HCT116 (cell line): Measurements from ENCODE around the gene KAZN. TPM values are rescaled to one million over a fixed set of nuclear protein-coding genes. Genes with fewer than 3 reads are reported as not detected.

ENCODE experiments used
- ATAC-seq: fragments of 200-7000 bp; cut with Tn5 transposase; 2 replicates; pipeline ENCODE4 v1.9.1; 2020; ENCODE audit warnings: mild to moderate bottlenecking, moderate library complexity
- BruUV-seq: library from RNA; stranded (reverse); fragments of 400-500 nt; replicated peaks from 2 replicates; lab custom pipeline; 2021; lab: Mats Ljungman, UMichigan
- CTCF ChIA-PET: fragments of 300-600 bp; sonication (Branson Sonifier 250); formaldehyde crosslinking; loops from one replicate; lab custom pipeline; 2021; ENCODE audit warnings: antibody characterized with exemption; lab: Charles Lee
- POLR2A ChIA-PET: fragments of 300-600, 350-600 bp; sonication (Branson Sonifier 250); formaldehyde crosslinking; loops from one replicate; lab custom pipeline; 2021; ENCODE audit warnings: antibody characterized with exemption; lab: Charles Lee
- RAD21 ChIA-PET, 2 experiments: fragments of 300-600 bp; sonication (Branson Sonifier 250); formaldehyde crosslinking; loops; one replicate each; lab custom pipeline; 2023; ENCODE audit warnings: low total read pairs in 2 of 2; ENCODE audit not compliant: uncharacterized antibody in 2 of 2, unreplicated experiment in 2 of 2, low non-redundant PET in 1 of 2; lab: Charles Lee
- DNase-seq: peaks from one replicate; pipeline ENCODE4 v3.0.0-alpha.2; 2010; ENCODE audit warnings: low read depth, low spot score
- H2AFZ ChIP-seq: fragments of 200-600 bp; shearing (Covaris generic), sonication (generic); 2 replicates; pipeline ENCODE4 v1.6.1; 2017; ENCODE audit warnings: low read depth, mixed run types, mixed read lengths, antibody characterized with exemption, low read length; ENCODE audit not compliant: poor library complexity, severe bottlenecking
- H3K27ac ChIP-seq: 2 replicates; pipeline ENCODE4 v1.5.1; 2012; ENCODE audit warnings: low read depth, low read length
- H3K27me3 ChIP-seq: fragments of 200-600 bp; sonication (generic); 2 replicates; pipeline ENCODE4 v1.6.1; 2016; ENCODE audit warnings: mixed run types, low read length, mixed read lengths; ENCODE audit not compliant: insufficient read depth
- H3K36me3 ChIP-seq, 2 experiments: fragments of 200-500 bp in 1 of 2; fragments of 200-600 bp in 1 of 2; sonication (Bioruptor generic) in 1 of 2; sonication (generic) in 1 of 2; 2 replicates each; pipeline versions ENCODE4 v1.5.1 to v1.6.1; 2014 to 2016; ENCODE audit warnings: low read length in 2 of 2, inconsistent platforms in 1 of 2, mixed read lengths in 1 of 2, mixed run types in 1 of 2; ENCODE audit not compliant: insufficient read depth in 2 of 2, control insufficient read depth in 1 of 2
- H3K4me1 ChIP-seq, 2 experiments: fragments of 200-600 bp in 1 of 2; sonication (generic) in 1 of 2; 2 replicates each; pipeline versions ENCODE4 v1.5.1 to v1.6.1; 2012 to 2017; ENCODE audit warnings: low read length in 2 of 2, inconsistent platforms in 1 of 2, mild to moderate bottlenecking in 1 of 2, mixed read lengths in 1 of 2, mixed run types in 1 of 2, moderate library complexity in 1 of 2; ENCODE audit not compliant: insufficient read depth in 2 of 2, control insufficient read depth in 1 of 2
- H3K4me2 ChIP-seq: fragments of 200-600 bp; sonication (generic); 2 replicates; pipeline ENCODE4 v1.6.1; 2017; ENCODE audit warnings: mixed run types, low read length, mixed read lengths
- H3K4me3 ChIP-seq, 2 experiments: fragments of 200-600 bp in 1 of 2; sonication (generic) in 1 of 2; replicated peaks in 1 of 2; 2 replicates each; pipeline ENCODE4 v1.5.1; 2011 to 2016; ENCODE audit warnings: low read length in 2 of 2, control low read depth in 1 of 2, low read depth in 1 of 2, mild to moderate bottlenecking in 1 of 2, mixed read lengths in 1 of 2, mixed run types in 1 of 2
- H3K79me2 ChIP-seq: fragments of 200-600 bp; sonication (generic); 2 replicates; pipeline ENCODE4 v1.6.1; 2017; ENCODE audit warnings: mild to moderate bottlenecking, mixed run types, low read length, moderate library complexity, mixed read lengths; ENCODE audit not compliant: insufficient read depth
- H3K9ac ChIP-seq: fragments of 200-600 bp; sonication (generic); 2 replicates; pipeline ENCODE4 v1.6.1; 2016; ENCODE audit warnings: low read length, mixed read lengths
- H3K9me2 ChIP-seq: fragments of 200-600 bp; sonication (generic), shearing (Covaris generic); 2 replicates; pipeline ENCODE4 v1.6.1; 2017; ENCODE audit warnings: mixed run types, mild to moderate bottlenecking, moderate library complexity; ENCODE audit not compliant: insufficient read depth
- H3K9me3 ChIP-seq, 2 experiments: fragments of 200-500 bp in 1 of 2; fragments of 200-600 bp in 1 of 2; sonication (Bioruptor generic) in 1 of 2; sonication (generic) in 1 of 2; 2 replicates each; pipeline ENCODE4 v1.6.1; 2014 to 2017; ENCODE audit warnings: low read length in 2 of 2, mixed read lengths in 2 of 2, inconsistent platforms in 1 of 2, low read depth in 1 of 2, mild to moderate bottlenecking in 1 of 2, mixed run types in 1 of 2, moderate library complexity in 1 of 2; ENCODE audit not compliant: control insufficient read depth in 1 of 2, insufficient read depth in 1 of 2
- H4K20me1 ChIP-seq: fragments of 200-600 bp; sonication (generic), shearing (Covaris generic); 2 replicates; pipeline ENCODE4 v1.6.1; 2017; ENCODE audit warnings: mixed run types, mild to moderate bottlenecking, moderate library complexity; ENCODE audit not compliant: insufficient read depth
- EGR1 ChIP-seq: IDR thresholded peaks from 2 replicates; pipeline ENCODE4 v1.6.1; 2012; ENCODE audit warnings: low read depth
- EZH2 ChIP-seq: fragments of 200-600 bp; sonication (generic); IDR thresholded peaks from 2 replicates; pipeline ENCODE4 v1.6.1; 2017; ENCODE audit warnings: antibody characterized with exemption, mixed run types
- FOSL1 ChIP-seq: IDR thresholded peaks from 2 replicates; pipeline ENCODE4 v1.6.1; 2012; ENCODE audit warnings: low read depth
- JUND ChIP-seq: IDR thresholded peaks from 2 replicates; pipeline ENCODE4 v1.6.1; 2012
- POLR2A ChIP-seq: IDR thresholded peaks from 2 replicates; pipeline ENCODE4 v1.7.0; 2011; ENCODE audit warnings: borderline replicate concordance; ENCODE audit not compliant: insufficient read depth, insufficient read length; ENCODE audit errors: extremely low read depth
- RAD21 ChIP-seq: IDR thresholded peaks from 2 replicates; pipeline ENCODE4 v1.6.1; 2012; ENCODE audit warnings: low read depth, mild to moderate bottlenecking
- SIN3A ChIP-seq: IDR thresholded peaks from 2 replicates; pipeline ENCODE4 v1.6.1; 2012; ENCODE audit warnings: low read depth
- SRF ChIP-seq: IDR thresholded peaks from 2 replicates; pipeline ENCODE4 v1.6.1; 2012; ENCODE audit warnings: low read depth
- TCF7L2 ChIP-seq: IDR thresholded peaks from 2 replicates; pipeline ENCODE4 v1.7.0; 2011; ENCODE audit warnings: borderline replicate concordance, inconsistent platforms; ENCODE audit not compliant: insufficient read depth, insufficient read length; ENCODE audit errors: extremely low read depth
- YY1 ChIP-seq: IDR thresholded peaks from 2 replicates; pipeline ENCODE4 v1.6.1; 2011; ENCODE audit warnings: low read length, low read depth, moderate library complexity, mild to moderate bottlenecking; ENCODE audit not compliant: insufficient replicate concordance; ENCODE audit errors: extremely low read depth
- ZFX ChIP-seq: fragments of 450-650 bp; IDR thresholded peaks from 2 replicates; pipeline ENCODE4 v1.6.1; 2017
- intact Hi-C: fragments of 100-400 bp; cut with micrococcal nuclease; formaldehyde crosslinking; loops from 2 replicates; pipeline ENCODE4 v1.10.0; 2022
- total RNA-seq: library from RNA; stranded (reverse); gene quantifications from one replicate; pipeline ENCODE4 v1.2.1, GENCODE V29; 2021; ENCODE audit not compliant: unreplicated experiment
- TF ChIP-seq, protein P1 (sequence below): IDR thresholded peaks from 2 replicates; pipeline ENCODE4 v1.6.1; 2012
- TF ChIP-seq, protein P2 (sequence below): IDR thresholded peaks from 2 replicates; pipeline ENCODE4 v1.6.1; 2012; ENCODE audit warnings: low read depth
- TF ChIP-seq, protein P3 (sequence below): IDR thresholded peaks from 2 replicates; pipeline ENCODE4 v1.6.1; 2011; ENCODE audit warnings: mild to moderate bottlenecking, low read length, moderate library complexity; ENCODE audit not compliant: insufficient replicate concordance; ENCODE audit errors: extremely low read depth

Gene KAZN
- total RNA-seq, 1 experiment from 2014 or later, result 13.4 TPM

DNA sequence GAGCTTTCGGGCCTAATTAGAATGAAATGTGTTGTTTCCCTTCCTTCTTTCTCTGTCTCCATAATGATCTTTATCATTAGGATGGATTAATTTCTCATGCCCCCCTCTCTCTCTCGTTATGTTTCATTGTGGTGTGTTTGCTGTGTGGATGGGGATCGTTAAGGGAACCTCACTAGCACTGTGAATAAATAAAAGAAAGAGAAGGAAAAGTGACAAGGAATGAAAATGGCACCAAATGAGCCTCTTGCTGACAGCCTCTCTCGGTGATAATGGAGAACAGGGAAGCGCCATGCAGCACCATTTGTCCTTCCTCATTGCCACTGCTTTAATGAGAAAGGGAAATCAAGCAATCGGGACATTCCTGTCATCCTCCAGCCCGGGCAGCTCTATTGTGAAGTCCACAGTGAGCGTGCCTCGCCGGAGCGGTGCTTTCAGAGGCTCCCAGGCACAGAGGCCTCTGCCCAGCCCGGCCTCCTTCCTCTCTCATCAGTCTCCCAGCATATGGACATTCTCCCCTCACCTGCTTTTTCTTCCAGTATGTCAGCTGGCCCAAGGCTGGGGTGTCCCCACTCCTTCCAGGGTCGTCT is 289.4 kb downstream of the KAZN start:
- no peaks in the 10 kb centered on the region for H3K79me2 ChIP-seq
- no peak overlapping the region for H3K4me2 ChIP-seq
- CTCF ChIA-PET, result no interaction called here
- intact Hi-C loops, result no loop called here
- no peak overlapping the region for H3K9ac ChIP-seq
- no peaks in the 10 kb centered on the region; the same call in 1 of the 2 replicates for H3K27me3 ChIP-seq
- H3K27ac ChIP-seq, result no peak overlapping the region
- RAD21 ChIA-PET, result no interaction called here
- H3K4me1 ChIP-seq, result no peaks in the 10 kb centered on the region
- DNase-seq (no peak), ATAC-seq (no peak)
- POLR2A ChIA-PET, result no interaction called here
- H3K36me3 ChIP-seq, result no peaks in the 10 kb centered on the region
- no peaks in the 10 kb centered on the region for H4K20me1 ChIP-seq
- no TSS peak for BruUV-seq
- H3K9me2 ChIP-seq, result no peaks in the 10 kb centered on the region
- H3K4me3 ChIP-seq, result no peak overlapping the region
- TF ChIP-seq EGR1 (no peak), YY1 (no peak), RAD21 (no peak), TCF7L2 (no peak), ZFX (no peak), JUND (no peak), FOSL1 (no peak), SIN3A (no peak), EZH2 (no peak), SRF (no peak), POLR2A (no peak)
- TF ChIP-seq, protein P1, sequence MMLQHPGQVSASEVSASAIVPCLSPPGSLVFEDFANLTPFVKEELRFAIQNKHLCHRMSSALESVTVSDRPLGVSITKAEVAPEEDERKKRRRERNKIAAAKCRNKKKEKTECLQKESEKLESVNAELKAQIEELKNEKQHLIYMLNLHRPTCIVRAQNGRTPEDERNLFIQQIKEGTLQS, result no peak
- TF ChIP-seq, protein P2, sequence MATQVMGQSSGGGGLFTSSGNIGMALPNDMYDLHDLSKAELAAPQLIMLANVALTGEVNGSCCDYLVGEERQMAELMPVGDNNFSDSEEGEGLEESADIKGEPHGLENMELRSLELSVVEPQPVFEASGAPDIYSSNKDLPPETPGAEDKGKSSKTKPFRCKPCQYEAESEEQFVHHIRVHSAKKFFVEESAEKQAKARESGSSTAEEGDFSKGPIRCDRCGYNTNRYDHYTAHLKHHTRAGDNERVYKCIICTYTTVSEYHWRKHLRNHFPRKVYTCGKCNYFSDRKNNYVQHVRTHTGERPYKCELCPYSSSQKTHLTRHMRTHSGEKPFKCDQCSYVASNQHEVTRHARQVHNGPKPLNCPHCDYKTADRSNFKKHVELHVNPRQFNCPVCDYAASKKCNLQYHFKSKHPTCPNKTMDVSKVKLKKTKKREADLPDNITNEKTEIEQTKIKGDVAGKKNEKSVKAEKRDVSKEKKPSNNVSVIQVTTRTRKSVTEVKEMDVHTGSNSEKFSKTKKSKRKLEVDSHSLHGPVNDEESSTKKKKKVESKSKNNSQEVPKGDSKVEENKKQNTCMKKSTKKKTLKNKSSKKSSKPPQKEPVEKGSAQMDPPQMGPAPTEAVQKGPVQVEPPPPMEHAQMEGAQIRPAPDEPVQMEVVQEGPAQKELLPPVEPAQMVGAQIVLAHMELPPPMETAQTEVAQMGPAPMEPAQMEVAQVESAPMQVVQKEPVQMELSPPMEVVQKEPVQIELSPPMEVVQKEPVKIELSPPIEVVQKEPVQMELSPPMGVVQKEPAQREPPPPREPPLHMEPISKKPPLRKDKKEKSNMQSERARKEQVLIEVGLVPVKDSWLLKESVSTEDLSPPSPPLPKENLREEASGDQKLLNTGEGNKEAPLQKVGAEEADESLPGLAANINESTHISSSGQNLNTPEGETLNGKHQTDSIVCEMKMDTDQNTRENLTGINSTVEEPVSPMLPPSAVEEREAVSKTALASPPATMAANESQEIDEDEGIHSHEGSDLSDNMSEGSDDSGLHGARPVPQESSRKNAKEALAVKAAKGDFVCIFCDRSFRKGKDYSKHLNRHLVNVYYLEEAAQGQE, result no peak
- TF ChIP-seq, protein P3, sequence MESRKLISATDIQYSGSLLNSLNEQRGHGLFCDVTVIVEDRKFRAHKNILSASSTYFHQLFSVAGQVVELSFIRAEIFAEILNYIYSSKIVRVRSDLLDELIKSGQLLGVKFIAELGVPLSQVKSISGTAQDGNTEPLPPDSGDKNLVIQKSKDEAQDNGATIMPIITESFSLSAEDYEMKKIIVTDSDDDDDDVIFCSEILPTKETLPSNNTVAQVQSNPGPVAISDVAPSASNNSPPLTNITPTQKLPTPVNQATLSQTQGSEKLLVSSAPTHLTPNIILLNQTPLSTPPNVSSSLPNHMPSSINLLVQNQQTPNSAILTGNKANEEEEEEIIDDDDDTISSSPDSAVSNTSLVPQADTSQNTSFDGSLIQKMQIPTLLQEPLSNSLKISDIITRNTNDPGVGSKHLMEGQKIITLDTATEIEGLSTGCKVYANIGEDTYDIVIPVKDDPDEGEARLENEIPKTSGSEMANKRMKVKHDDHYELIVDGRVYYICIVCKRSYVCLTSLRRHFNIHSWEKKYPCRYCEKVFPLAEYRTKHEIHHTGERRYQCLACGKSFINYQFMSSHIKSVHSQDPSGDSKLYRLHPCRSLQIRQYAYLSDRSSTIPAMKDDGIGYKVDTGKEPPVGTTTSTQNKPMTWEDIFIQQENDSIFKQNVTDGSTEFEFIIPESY, result no peak
- H2AFZ ChIP-seq, result no peak overlapping the region
- no peaks in the 10 kb centered on the region for H3K9me3 ChIP-seq
